ENCODE measurements around the gene FNTB. TPM values are rescaled to one million over a fixed set of nuclear protein-coding genes. Genes with fewer than 3 reads are reported as not detected.

The FNTB gene
- total RNA-seq: 40.7 TPM

- ATAC-seq (peak; percentile 99), DNase-seq (ENCODE audit: low spot score) (peak; percentile 96)
- intact Hi-C loops (cut with DNase I): no loop called here
Observed at GRCh38 chr14:64986648-64987437, at the start of gene FNTB. FNTB (plus strand) TSS chr14:64986895; CDS start chr14:64986954, 59 bp downstream.

GRCh38 chr14:64937171-64937820, 49.4 kb upstream of the FNTB start:
- DNase-seq (ENCODE audit: low spot score): no peak
- no peak for ATAC-seq
- intact Hi-C loops (cut with DNase I): no loop called here

GRCh38 chr14:64937821-64938193, 48.9 kb upstream of the FNTB start:
- no peak for ATAC-seq

GRCh38 chr14:64938972-64939816, 47.5 kb upstream of the FNTB start:
- DNase-seq (ENCODE audit: low spot score) (no peak), ATAC-seq (no peak)
- intact Hi-C loops (cut with DNase I): no loop called here

More at GRCh38 chr14:64937821-64938193, 48.9 kb upstream of the FNTB start:
- intact Hi-C loops (cut with DNase I): no loop called here
- no peak for DNase-seq (ENCODE audit: low spot score)

- DNase-seq (ENCODE audit: low spot score): no peak
- intact Hi-C loops (cut with DNase I): no loop called here
- ATAC-seq: no peak
Observed at GRCh38 chr14:64939817-64940190, 46.9 kb upstream of the FNTB start.

- intact Hi-C loops (cut with DNase I): no loop called here
- DNase-seq (ENCODE audit: low spot score) (no peak), ATAC-seq (no peak)
Observed at GRCh38 chr14:64940336-64940910, 46.3 kb upstream of the FNTB start.

DNA sequence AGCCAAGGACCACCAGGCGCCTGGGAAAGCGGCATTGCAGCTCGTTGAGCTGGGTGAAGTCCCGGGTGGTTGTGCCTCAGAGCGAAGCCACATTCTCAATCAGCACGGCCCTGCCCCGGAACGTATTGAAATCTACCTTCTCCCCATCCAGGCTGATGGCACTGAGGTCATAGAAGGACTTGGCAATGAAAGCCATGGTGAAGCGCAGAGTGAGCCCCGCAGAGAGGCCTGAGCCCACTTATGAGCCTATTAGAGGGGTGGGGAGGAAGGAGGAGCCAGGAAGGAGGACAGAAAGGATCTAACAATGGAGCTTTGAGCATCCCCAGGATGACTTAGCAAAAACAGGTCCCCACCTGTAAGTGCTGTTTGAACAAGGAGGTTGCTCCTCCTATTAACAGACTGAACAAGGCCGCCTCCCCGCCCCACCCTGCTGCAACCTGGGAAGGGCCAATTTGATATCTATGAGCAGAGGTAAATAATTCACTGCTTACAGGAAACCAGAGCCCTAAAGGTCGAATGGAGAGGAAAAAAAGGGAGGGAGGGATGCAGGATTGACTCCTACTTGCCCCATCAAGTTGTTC, 44.1 kb upstream of the FNTB start, which contains the start of gene GPX2:
Gene GPX2 (minus strand): TSS at position 215 of the 581 bp plus-strand sequence. CDS start 19 bp downstream, at position 196.
- DNase-seq (ENCODE audit: low spot score) (no peak), ATAC-seq (no peak)
- intact Hi-C loops (cut with DNase I): no loop called here

GRCh38 chr14:64943556-64943955, 43.1 kb upstream of the FNTB start:
- intact Hi-C loops (cut with DNase I): no loop called here
- ATAC-seq (peak; percentile 38), DNase-seq (ENCODE audit: low spot score) (no peak)

DNA sequence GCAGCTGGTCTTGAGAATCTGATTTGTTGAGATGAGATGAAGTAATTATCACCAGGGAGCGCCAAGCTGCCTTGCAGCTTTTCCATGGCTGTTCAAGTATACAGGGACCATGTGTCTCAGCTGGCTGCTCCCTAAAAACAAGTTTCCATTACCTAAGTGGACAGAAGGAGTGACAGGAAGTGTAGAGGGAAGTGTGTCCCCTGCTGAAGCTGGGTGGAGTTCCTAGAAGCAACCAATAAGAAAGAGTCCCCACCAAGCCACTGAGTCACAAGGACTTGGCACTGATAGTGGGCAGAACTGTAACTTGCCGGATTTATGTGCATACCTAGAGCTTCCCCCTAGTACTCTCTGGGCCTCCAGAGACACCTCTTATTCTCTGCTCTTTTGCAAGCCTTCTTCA, 42.7 kb upstream of the FNTB start:
- DNase-seq (ENCODE audit: low spot score): peak; percentile 4
- intact Hi-C loops (cut with DNase I): no loop called here
- peak; percentile 70 for ATAC-seq

DNA sequence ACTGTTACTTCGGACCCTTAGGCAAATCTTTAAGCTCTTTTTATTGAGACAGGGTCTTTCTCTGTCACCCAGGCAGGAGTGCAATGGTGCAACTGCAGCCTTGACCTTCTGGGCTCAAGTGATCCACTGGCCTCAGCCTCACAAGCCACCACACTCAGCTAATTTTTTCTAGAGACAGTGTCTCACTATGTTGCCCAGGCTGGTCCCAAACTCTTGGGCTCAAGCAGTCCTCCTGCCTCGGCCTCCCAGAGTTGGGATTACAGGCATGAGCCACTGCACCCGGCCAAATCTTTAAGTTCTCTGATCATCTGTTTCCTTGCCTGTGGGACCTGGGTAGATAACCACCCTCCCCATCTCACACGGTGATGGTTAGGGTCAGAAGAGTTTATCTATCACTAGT, 41.8 kb upstream of the FNTB start:
- peak; percentile 15 for DNase-seq (ENCODE audit: low spot score)
- no peak for ATAC-seq
- intact Hi-C loops (cut with DNase I): no loop called here

DNA sequence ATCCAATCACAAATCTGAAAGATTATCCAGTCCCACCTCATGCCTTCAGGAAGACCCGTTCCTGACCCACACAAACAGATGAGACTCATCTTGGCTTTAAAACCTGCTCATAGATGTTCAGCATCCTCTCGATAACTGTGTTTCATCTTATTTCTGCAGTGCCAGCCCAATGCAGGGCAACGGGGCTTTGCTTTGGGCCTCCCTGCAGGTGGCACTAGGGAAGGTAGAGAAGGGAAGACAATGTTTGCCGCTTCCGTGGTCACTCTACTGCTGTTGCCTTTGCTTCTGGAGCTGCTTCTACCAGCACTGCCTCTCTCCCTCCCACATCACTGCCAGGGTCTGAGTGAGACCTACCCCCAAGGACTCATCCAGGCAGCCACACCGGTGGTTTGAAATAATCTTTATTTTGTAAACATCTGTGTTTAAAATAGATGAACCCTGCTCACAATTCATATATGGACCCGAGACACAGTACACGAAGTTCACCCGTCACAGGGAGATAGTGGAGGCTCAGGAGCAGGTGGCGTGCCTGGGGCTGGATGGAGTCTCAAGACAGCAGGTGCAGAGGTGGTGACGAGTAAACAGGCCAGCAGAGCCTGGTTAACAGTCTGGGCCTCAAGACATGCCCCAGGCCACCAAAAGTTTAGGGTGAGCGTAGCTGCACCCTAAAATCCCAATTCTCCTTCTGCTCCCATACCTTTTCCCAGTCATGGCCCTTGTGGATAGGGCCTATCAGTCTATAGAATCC, 41.1 kb upstream of the FNTB start:
- intact Hi-C loops (cut with DNase I): no loop called here
- no peak for ATAC-seq
- DNase-seq (ENCODE audit: low spot score): peak; percentile 21

DNA sequence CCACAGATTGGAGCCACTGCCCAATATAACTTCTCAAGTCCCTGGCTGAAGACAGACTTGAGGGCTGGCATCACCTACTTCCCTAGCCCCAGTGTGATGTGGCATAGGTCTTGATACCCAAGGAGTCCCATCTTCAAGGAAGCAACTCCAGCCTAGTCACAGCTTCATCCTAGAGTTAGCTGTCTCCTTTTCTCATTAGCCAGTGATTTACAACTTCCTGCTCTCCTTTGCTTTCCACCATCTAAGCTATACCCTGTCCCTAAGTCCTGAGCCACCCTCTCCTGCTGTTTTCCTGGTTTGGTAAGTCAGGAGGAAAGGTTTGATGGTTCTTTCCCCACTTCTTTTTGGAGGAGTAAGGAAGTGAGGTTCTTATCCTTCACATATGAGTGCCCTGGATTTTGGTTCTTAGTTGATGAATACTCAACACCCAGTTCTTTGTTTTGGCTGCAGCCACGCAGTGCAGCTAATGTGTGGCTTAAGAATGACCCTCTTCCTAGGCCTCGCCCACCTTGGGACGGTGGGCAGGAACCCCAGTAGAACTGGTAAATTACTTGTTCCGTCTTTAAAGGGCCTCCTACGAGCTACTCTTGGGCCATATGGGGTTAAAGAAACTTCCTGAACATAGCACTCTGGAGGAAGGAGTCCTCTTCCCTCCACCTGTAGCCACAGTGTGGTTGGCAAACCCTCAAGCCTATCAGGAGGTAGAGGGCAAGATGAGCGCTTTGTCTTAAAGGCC, 40.2 kb upstream of the FNTB start:
- DNase-seq (ENCODE audit: low spot score) (peak; percentile 10), ATAC-seq (no peak)
- intact Hi-C loops (cut with DNase I): no loop called here

DNA sequence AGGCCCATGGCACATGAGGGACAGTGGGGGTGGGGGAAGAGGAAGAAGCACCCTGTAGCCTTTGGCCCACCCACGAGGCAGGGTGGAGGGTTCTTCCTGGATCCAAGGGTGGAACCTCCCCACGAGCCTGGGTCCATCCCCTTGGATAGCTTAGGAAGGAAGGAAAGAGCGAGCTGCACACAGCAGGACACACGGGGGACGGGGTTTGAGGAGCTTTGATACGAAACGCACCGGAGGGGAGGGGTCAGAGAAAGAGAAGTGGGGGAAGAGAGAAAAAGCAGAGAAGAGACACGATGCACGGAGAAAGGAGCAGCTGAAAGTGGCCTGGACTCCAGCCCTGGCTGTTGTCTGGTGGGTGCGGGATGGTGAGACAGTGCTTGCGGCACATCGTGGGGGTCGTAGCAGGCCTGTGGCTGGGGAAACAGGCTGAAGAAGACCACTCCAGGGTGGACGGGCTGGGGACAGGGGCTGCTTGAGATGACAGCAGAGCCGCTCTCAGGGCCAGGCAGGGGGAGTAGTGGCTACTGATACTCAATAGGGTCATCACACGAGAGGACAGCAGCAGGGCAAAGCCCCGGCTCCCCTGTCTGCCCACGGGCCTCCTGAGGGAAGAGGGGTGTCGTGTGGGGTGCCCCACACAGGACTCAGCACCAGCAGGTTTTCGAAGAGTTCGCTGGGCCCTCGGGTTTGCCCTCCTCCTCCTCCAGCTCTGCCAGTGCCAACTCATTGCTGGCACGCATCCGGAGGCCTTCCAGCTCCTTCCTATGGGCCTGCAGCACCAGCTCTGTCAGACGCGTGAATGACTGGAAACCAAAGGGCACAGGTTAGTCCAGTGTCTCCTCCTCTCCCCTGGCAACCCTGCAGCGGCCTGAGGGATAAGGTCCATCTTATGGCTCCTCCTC, 38.7 kb upstream of the FNTB start:
- intact Hi-C loops (cut with DNase I): no loop called here
- DNase-seq (ENCODE audit: low spot score) (peak; percentile 39), ATAC-seq (no peak)

GRCh38 chr14:64948612-64949210, 38.0 kb upstream of the FNTB start:
- intact Hi-C loops (cut with DNase I): no loop called here
- no peak for ATAC-seq

DNA sequence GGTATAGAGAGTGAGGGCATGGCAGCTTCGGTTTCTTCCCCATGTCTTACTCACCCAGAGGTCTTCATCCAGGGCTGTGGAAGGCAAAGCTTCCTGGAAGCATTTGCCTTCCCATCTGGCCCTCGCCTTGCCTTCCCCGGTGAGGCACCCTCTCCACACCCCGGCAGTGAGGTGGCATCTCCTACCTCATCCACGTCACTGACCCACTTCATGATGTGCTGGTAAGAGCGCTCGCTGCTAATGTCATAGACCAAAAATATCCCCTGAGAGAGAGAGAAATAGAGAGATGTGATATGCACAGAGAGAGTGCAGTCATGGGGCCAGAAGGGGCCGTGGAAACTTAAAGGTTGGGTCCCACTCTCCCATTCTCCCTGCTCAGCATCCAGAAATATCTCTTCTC, 35.8 kb upstream of the FNTB start:
- peak; percentile 35 for DNase-seq (ENCODE audit: low spot score)
- ATAC-seq: no peak
- intact Hi-C loops (cut with DNase I): no loop called here

More at GRCh38 chr14:64948612-64949210, 38.0 kb upstream of the FNTB start:
- no peak for DNase-seq (ENCODE audit: low spot score)

DNA sequence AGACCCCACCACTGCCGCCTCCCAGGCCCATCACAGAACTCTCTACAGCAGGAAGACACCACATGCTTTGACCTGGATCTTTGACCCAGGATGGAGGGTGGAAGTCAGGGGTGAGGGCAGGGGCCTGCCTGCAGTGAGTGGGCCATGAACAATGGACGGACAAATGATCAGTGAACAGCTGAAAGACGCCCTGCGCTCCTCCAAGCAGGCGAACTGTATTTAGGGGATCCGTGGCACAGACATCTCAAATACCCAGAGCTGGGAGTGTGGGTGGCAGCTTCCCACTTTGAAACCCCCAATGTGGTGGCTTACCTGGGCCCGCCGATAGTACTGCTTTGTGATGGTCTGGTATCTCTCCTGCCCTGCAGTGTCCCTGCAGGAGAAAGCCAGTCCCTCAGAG, 35.4 kb upstream of the FNTB start:
- intact Hi-C loops (cut with DNase I): no loop called here
- no peak for ATAC-seq
- peak; percentile 28 for DNase-seq (ENCODE audit: low spot score)
